Psoas muscle (tissue), 8 donors: ENCODE results near the gene PAM. TPM values are rescaled to one million over a fixed set of nuclear protein-coding genes. Genes with fewer than 3 reads are reported as not detected.
A peak's percentile ranks its signal among the peaks of the same experiment; 100 is the strongest.

Source experiments
- ATAC-seq, 4 donors: fragments of 200-7000 bp; cut with Tn5 transposase; one replicate each; pipeline ENCODE4 v1.9.1; 2020; ENCODE audit warnings: moderate library complexity in 3 of 4, mild to moderate bottlenecking in 2 of 4
- DNase-seq, 2 donors: peaks; one replicate each; pipeline ENCODE4 v3.0.0-alpha.2; 2020
- H3K27ac ChIP-seq: fragments of 200-600 bp; one replicate; pipeline ENCODE4 v1.8.0; 2022
- H3K27me3 ChIP-seq, 3 donors: fragments of 200-600 bp in 1 of 3; one replicate each; pipeline versions ENCODE4 v1.6.1 to v1.8.0; 2013 to 2022; ENCODE audit warnings: low read length in 2 of 3, mild to moderate bottlenecking in 2 of 3, moderate library complexity in 1 of 3; ENCODE audit not compliant: insufficient read depth in 3 of 3
- H3K36me3 ChIP-seq, 2 donors: fragments of 200-600 bp in 1 of 2; one replicate each; pipeline versions ENCODE4 v1.6.1 to v1.8.0; 2013 to 2022; ENCODE audit warnings: low read depth in 1 of 2, mild to moderate bottlenecking in 1 of 2, moderate library complexity in 1 of 2; ENCODE audit not compliant: insufficient read depth in 1 of 2
- H3K4me1 ChIP-seq: fragments of 200-600 bp; one replicate; pipeline ENCODE4 v1.8.0; 2022
- H3K4me3 ChIP-seq: fragments of 200-600 bp; one replicate; pipeline ENCODE4 v1.8.0; 2022; ENCODE audit warnings: mild to moderate bottlenecking
- H3K9me3 ChIP-seq: fragments of 200-600 bp; one replicate; pipeline ENCODE4 v1.8.0; 2022
- CTCF ChIP-seq: fragments of 200-600 bp; IDR thresholded peaks from one replicate; pipeline ENCODE4 v1.8.0; 2022; ENCODE audit warnings: antibody characterized with exemption
- WGBS, 3 donors: extraction: QIAGEN DNeasy Blood & Tissue Kit; methylation state at CpG; one replicate each; pipeline versions ENCODE4 v1.1.6 to v1.1.7; 2013; 5-methylcytosine and 5-hydroxymethylcytosine counted together
- intact Hi-C, 2 donors: fragments of 100-400 bp; cut with DNase I; formaldehyde crosslinking; loops; one replicate each; pipeline versions ENCODE4 v1.11.0 to v1.14.2; 2022
- polyA plus RNA-seq, 3 donors: library from polyadenylated mRNA; stranded (reverse); fragments of 200-250 nt; gene quantifications; one replicate each; pipeline ENCODE4 v1.2.3, GENCODE V29; 2013
- total RNA-seq, 4 donors: library from RNA; stranded (reverse); fragmentation: NEBNext Ultra II Directional in 2 of 4; extraction: Animal tissue kit (Norgen Biotek cat#: 25700) in 2 of 4; gene quantifications; one replicate each; pipeline versions ENCODE4 v1.2.1 to v1.2.4, GENCODE V29; 2021 to 2023
- donor health status: healthy with polysubstance abuse.
- donor health status: DM: no; HTN: no; CAD: no; lungs with moderate emphysema.
- donor health status: Bipolar disorder and iron deficiency.
- donor health status: healthy.
- donor health status: DM: yes; HTN: yes; CAD: no.
- donor health status: DM: no; HTN: no; CAD: no.
- donor health status: DM: no; HTN: no; CAD: no.
- donor health status: DM: yes; HTN: yes; CAD: no.

Gene PAM
- total and polyA plus RNA-seq, 7 donors: 29.5 to 279 (median 191) TPM

- ATAC-seq: peak; percentile 66 to 83 (median 70)
Observed at GRCh38 chr5:102796009-102796408, 40.9 kb downstream of the PAM start.

GRCh38 chr5:102796498-102796897, 41.4 kb downstream of the PAM start:
- no peak for TF ChIP-seq CTCF
- Histone ChIP-seq H3K4me3 (peak overlapping the region; percentile 52), H3K4me1 (peaks cover 61% of the 10 kb centered on the region), H3K36me3 (no peaks in the 10 kb centered on the region), H3K27me3 (no peaks in the 10 kb centered on the region), H3K27ac (peak overlapping the region; percentile 91), H3K9me3 (no peaks in the 10 kb centered on the region)
- DNase-seq (no peak), ATAC-seq (peak; percentile 65 to 85 (median 80))
- WGBS, 3 donors: 29 to 51% (median 34%) methylated on average over 2 of the region's 2 CpGs
- intact Hi-C loops: loop anchor here (2.0 to 5.0 kb wide), 3 partner anchors 14 to 71 kb away; no protein-coding TSS in a partner anchor

More at GRCh38 chr5:102796009-102796408, 40.9 kb downstream of the PAM start:
- WGBS, 3 donors: 25 to 39% (median 37%) methylated on average over 2 of the region's 2 CpGs
- no peak for TF ChIP-seq CTCF
- Histone ChIP-seq H3K27ac (peak overlapping the region; percentile 91), H3K27me3 (no peaks in the 10 kb centered on the region), H3K4me1 (peaks cover 61% of the 10 kb centered on the region), H3K9me3 (no peaks in the 10 kb centered on the region), H3K4me3 (peak overlapping the region; percentile 52), H3K36me3 (no peaks in the 10 kb centered on the region)
- intact Hi-C loops: loop anchor here (2.0 to 5.0 kb wide), 3 partner anchors 13 to 71 kb away; no protein-coding TSS in a partner anchor
- DNase-seq: no peak

- Histone ChIP-seq H3K36me3 (no peaks in the 10 kb centered on the region), H3K27me3 (no peaks in the 10 kb centered on the region), H3K4me1 (peaks cover 52% of the 10 kb centered on the region), H3K27ac (peak overlapping the region; percentile 91), H3K9me3 (no peaks in the 10 kb centered on the region), H3K4me3 (peak overlapping the region; percentile 52)
- 28 to 49% (median 32%) methylated on average over 1 of the region's 1 CpG for WGBS, 3 donors
- ATAC-seq (peak in 1 of 4 donors; percentile 21), DNase-seq (no peak)
- TF ChIP-seq CTCF: no peak
- intact Hi-C loops: loop anchor here (2.0 to 5.0 kb wide), 3 partner anchors 15 to 70 kb away; no protein-coding TSS in a partner anchor
Observed at GRCh38 chr5:102797322-102797884, 42.3 kb downstream of the PAM start.

GRCh38 chr5:102798104-102798785, 43.1 kb downstream of the PAM start:
- 82 to 95% (median 90%) methylated on average over 5 of the region's 5 CpGs for WGBS, 3 donors
- intact Hi-C loops: loop anchor here (5.0 kb wide), 1 partner anchor 69 kb away; no protein-coding TSS in a partner anchor
- no peaks in the 10 kb centered on the region for H3K36me3 ChIP-seq
- H3K27me3 ChIP-seq: no peaks in the 10 kb centered on the region
- H3K9me3 ChIP-seq: no peaks in the 10 kb centered on the region
- no peak for TF ChIP-seq CTCF
- ATAC-seq (no peak), DNase-seq (no peak)
- peak overlapping the region; percentile 52 for H3K4me3 ChIP-seq
- H3K27ac ChIP-seq: peak overlapping the region; percentile 91
- peaks cover 50% of the 10 kb centered on the region for H3K4me1 ChIP-seq
